HG03196 (cell line): ENCODE data around the gene FTSJ1.
A peak's percentile ranks its signal among the peaks of the same experiment; 100 is the strongest.
"Not testable (repeated sequence)": the region's sequence is repeated elsewhere in the genome, so short reads cannot be mapped to it uniquely, and the experiment has no call there.

ENCODE experiments used
- ATAC-seq: cut with Tn5 transposase; IDR thresholded peaks from one replicate; pipeline ENCODE4 v1.9.1; 2021; ENCODE audit not compliant: unreplicated experiment

Gene FTSJ1

DNA sequence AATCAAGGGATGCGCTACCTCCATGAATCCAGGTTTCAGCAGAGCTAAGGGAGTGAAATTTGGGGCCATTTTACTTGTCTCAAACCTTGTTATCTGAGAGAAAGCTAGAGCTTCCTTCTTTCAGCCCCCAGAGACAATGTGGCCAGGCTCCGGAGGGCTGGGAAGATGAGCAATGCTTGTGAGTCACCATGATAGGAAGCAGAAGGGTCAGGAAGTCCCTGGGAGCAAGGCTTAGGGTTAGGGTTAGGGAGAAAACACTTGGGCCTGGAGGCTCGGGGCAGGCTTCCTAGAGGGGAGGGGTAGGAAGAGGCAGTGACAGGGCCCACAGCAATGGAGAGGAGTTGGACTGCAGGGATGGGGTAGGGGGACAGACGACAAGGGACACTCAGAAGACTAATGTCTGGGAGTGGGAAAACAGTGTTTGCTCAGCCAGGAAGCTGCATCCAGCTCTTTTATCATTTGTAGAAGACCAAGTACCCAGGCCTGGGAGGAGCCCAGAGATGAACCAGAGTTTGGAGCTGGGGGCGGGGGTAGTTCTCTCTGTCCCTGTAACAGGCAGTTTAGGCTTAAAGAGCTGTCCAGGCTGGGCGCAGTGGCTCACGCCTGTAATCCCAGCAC, 16.4 kb downstream of the FTSJ1 start:
- ATAC-seq, result no peak

DNA sequence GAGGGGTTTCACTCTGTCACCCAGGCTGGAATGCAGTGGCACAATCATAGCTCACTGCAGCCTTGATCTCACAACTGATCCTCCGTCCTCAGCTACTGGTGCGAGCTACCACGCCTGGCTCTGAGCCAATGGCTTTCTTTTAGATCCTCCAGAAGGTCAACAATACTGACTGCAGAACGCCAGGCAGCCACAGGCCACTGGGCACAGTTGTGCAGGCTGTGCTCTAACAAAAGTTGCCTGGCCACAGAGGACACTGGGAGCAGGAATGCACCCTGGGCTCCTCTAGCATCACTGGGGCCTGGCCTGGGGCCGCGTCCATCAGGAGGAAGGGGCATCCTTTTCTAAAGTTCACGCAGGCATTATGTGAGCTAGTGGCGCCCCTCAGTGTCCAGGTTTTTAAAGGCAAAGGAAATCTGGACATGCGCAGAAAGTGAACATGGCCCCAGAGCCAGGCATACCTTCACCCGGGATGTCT, 17.9 kb downstream of the FTSJ1 start:
- ATAC-seq, result no peak

DNA sequence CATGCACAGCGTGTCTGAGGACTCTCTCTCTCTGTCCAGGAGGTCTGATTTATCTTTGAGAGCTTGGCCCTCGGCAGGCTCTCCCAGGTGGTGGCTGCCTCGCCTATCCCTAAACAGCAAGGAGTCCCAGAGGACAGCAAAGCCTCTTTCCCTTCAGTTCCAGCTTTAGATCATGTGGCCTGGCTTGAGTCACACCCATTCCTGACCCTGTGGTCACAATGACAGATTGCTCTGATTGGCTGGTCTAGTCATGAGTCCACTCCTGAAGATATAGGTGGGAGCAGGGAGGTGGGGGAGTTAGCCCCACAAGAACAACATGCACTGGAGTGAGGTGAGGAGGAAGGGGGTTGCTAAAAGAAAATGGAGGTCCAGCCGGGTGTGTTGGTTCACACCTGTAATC, 20.7 kb downstream of the FTSJ1 start:
- no peak for ATAC-seq

GRCh38 chrX:48497871-48498270, 21.9 kb downstream of the FTSJ1 start:
- no peak for ATAC-seq

DNA sequence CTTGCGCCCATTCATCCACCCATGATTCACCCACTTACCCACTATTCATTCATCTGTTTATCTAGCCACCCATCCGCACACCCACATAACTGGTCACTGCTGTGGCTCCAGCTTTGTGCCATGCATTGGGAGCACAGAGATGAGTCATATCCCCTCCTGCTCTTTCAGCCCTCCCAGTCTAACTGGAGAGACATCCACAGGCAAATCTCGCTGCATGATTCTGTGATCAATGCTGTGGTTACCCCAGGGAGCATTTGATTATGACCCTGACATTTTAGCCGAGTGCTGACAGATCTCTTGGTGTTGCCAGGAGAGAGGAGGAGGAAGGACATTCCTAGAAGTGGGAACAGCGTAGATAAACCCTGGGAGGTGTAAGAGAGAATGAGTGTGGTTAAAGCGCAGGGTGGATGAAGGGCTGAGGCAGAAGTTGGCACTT, 22.4 kb downstream of the FTSJ1 start:
- ATAC-seq, result no peak

DNA sequence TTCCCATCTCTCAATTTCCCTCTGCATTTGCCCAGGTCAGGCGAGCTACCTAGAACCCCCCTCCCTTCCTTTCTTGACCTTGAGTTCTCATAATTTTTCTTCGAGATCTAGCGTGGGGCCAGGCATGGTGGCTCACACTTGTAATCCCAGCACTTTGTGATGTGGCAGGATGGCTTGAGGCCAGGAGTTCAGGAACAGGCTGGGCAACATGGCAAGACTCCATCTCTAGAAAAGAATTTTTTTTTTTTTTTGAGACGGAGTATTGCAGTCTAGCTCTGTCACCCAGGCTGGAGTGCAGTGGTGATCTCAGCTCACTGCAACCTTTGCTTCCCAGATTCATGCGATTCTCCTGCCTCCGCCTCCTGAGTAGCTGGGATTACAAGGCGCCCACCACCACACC, 28.3 kb downstream of the FTSJ1 start:
- no peak for ATAC-seq

GRCh38 chrX:48505481-48505880, 29.5 kb downstream of the FTSJ1 start:
- ATAC-seq, result no peak

- ATAC-seq, result no peak
Measured at GRCh38 chrX:48507246-48507645, 31.2 kb downstream of the FTSJ1 start.

GRCh38 chrX:48508400-48509244, 32.6 kb downstream of the FTSJ1 start, which contains the start of gene PORCN:
Gene PORCN, plus strand, starts transcription at chrX:48508992. Its CDS starts 829 bp downstream, at chrX:48509821.
- peak; percentile 84 for ATAC-seq

DNA sequence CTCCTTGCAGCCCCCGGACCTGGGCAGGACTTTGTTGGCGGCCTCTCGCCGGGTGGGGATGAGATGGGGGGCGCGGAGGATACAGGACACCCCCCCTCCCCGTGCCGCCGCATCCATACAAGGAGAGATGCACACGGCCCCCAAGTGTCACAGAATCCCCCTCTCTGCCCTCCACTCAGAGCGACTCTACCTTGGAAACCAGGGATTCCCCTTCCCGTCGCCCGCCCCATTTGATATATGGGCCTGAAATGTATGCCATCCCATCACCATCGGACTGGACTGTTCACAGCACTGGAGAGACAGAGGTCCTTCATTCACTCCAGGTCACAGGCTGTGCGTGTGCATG, 33.2 kb downstream of the FTSJ1 start:
- no peak for ATAC-seq

DNA sequence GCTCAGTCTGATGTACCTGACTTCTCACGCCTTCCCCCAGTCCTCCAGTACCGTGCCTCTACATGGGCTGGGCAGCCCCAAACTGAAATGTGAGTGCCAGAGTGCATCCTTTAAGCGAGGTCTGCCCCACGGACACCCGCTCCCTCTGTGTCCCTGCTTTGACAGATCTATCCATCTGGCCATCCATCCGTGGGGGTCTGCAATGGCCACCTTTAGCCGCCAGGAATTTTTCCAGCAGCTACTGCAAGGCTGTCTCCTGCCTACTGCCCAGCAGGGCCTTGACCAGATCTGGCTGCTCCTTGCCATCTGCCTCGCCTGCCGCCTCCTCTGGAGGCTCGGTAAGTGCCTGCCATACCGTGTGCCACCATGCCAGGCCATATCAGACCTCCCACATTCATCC, 33.6 kb downstream of the FTSJ1 start:
- ATAC-seq, result no peak

DNA sequence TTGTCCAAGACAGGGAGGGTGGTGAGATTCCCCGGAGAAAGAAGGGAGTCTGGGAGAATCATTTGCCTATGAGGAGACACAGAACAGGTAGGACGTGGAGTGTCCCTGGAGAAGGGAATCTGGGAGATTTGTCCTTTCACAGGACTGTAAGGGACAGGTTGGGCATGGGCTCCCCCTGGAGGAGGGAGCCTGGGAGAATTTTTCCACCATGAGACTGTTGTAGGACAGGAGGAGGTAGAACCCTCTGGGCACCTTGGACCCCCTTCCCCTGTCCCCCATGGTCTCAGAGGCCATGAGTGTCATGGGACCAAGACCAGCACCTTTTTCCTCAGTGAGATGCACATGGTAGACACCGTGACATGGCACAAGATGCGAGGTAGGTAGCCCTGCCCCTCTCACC, 35.6 kb downstream of the FTSJ1 start:
- no peak for ATAC-seq

DNA sequence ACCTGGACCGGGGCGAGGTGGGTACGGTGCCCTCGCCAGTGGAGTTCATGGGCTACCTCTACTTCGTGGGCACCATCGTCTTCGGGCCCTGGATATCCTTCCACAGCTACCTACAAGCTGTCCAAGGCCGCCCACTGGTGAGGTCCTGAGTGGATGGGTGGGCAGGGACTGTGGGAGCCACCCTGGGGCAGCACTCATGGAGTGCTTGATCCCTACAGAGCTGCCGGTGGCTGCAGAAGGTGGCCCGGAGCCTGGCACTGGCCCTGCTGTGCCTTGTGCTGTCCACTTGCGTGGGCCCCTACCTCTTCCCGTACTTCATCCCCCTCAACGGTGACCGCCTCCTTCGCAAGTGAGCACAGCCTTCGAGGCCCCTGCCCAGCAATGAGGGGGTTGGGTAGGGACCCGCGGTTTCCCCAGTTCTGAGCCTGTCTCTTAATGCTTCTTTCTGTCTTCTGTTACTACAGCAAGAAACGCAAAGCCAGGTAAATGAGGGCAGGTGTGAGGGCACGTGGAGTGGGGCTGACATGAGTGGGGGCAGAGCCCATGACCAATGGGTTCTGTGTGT, 36.5 kb downstream of the FTSJ1 start:
- ATAC-seq, result no peak

GRCh38 chrX:48513670-48514069, 37.7 kb downstream of the FTSJ1 start:
- ATAC-seq, result no peak

DNA sequence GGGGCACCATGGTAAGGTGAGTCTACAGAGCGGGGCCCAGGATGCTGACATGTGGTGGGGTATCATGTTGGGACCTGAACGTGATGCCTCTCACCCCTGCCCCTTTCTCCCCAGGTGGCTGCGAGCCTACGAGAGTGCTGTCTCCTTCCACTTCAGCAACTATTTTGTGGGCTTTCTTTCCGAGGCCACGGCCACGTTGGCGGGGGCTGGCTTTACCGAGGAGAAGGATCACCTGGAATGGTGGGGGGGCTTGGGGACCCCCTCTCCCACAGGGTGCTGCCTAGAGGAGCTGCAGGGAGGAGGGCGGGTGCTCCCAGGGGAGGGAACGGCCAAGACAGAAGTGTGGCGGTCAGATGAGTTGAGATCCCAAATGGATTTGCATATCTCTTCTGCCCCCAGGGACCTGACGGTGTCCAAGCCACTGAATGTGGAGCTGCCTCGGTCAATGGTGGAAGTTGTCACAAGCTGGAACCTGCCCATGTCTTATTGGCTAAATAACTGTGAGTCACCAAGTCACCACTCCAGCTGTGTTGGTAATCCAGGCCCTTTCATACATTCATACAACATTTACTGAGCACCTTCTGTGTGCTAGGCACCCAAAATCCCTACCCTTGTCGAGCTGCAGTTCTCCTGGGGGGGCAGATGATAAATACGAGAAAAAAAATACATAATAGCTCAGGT, 38.3 kb downstream of the FTSJ1 start:
- ATAC-seq, result no peak

DNA sequence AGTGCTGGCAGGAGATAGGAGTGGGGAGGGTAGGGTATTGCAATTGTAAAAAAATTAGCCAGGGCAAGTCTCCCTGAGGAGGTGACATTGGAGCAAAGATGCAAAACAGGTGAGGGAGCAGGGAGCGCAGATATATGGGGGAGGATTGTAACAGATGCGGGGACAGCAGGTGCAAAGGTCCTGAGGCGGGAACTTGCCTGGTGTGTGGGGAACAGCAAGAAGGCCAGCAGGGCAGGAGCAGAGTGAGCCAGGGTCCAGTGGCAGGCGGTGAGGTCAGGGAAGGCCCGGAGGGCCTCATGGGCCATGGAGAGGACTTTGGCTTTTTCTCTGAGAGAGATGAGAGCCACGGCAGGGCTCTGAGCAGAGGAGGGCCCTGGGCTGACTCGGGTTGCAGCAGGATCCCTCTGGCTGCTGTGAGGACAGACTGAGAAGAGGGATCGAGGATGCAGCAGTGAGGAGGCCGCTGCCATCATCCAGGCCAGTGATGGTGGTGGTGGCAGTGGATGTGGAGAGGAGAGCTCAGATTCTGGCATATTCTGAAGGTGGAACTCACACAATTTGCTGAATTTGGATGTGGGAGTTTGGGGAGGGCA, 39.0 kb downstream of the FTSJ1 start:
- no peak for ATAC-seq

GRCh38 chrX:48515842-48516241, 39.8 kb downstream of the FTSJ1 start:
- ATAC-seq, result no peak

- no peak for ATAC-seq
Measured at GRCh38 chrX:48516285-48516684, 40.3 kb downstream of the FTSJ1 start.

GRCh38 chrX:48516987-48517386, 41.0 kb downstream of the FTSJ1 start:
- no peak for ATAC-seq

DNA sequence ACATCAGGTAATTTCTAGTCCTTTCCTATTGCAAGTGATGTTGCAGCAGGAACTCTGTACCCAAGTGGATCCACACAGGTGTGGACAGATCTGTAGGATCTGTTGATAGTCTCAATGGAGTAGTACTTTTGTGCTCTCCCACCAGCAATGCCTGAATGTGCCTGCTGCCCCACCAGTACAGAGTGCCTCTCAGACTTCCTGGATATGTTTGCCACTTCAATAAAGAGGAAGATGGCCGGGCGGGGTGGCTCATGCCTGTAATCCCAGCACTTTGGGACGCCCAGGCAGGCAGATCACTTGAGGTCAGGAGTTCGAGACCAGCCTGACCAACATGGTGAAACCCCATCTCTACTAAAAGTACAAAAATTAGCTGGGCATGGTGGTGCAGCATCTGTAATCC, 43.5 kb downstream of the FTSJ1 start:
- not testable (repeated sequence) for ATAC-seq

GRCh38 chrX:48520455-48520854, 44.5 kb downstream of the FTSJ1 start:
- ATAC-seq, result no peak
